Renal pelvis (tissue), 4 donors: ENCODE results near the gene TTLL12. TPM values are rescaled to one million over a fixed set of nuclear protein-coding genes. Genes with fewer than 3 reads are reported as not detected.
"Not testable (repeated sequence)": the region's sequence is repeated elsewhere in the genome, so short reads cannot be mapped to it uniquely, and the experiment has no call there.

Experiments
- DNase-seq: peaks from one replicate; pipeline ENCODE4 v3.0.0-alpha.2; 2013
- polyA plus RNA-seq, 3 donors: library from polyadenylated mRNA; unstranded; fragments of 120-200 nt; gene quantifications; one replicate each; pipeline ENCODE4 v1.2.1, GENCODE V29; 2013; ENCODE audit not compliant: insufficient read length in 3 of 3

The TTLL12 gene
- polyA plus RNA-seq, 3 donors = 26.1 to 34.6 (median 29.5) TPM

- no peak for DNase-seq
These were observed 27.3 kb downstream of the TTLL12 start for GRCh38 chr22:43159484-43160178.

- no peak for DNase-seq
These were observed 28.0 kb downstream of the TTLL12 start for GRCh38 chr22:43158778-43159483.

DNA sequence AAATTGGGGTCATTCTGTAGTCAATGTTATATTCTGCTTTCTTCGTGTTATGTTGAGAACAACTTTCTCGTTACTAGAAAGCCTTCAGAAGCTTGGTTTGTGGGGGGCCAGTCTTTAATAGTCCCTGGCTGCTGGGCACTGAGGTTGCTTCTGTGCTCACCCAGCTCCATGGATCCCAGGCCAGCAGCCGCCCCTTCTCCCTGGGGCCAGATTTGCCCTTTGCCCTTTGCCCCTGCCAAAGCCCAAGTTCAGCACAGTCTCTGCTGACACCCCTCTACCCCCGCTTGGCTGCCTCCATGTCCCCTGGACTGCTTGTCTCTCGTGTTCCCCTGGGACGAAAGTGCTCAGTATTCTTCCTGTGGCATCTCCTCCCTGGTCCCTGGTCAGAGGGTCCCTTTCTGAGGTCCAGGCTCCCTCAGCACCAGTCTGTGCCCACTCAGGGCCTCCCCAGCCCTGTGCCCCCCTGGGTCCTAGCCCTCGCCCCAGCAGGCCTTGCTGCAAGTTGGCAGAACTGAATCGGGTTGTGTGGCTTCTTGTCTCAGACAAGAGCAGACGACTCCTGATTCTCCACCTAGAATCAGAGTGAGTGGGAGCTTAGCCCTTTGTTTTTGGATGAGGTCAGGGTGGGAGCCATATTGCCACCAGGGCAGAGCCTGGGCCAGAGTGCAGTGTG, 28.9 kb downstream of the TTLL12 start:
- no peak for DNase-seq

GRCh38 chr22:43156413-43156812, 30.5 kb downstream of the TTLL12 start:
- no peak for DNase-seq

DNA sequence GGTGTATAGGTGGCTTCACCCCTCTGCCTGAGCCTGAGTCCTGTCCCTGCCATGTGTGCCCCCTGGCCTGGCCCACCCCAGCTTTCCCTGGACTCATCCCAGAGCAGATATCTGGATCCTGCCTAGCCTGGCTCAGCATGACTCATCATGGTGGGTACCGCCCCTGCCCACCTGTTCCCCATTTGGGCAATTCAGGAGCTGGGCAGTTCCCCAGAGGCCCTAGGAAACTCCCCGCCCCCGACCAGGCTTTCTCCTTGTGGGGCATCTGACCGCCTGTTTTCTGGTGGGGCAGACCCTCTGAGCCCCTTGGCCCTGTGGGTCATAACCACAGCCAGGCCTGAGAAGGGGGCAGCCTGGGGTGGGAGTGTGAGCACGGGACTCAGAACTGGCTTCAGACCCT, 31.1 kb downstream of the TTLL12 start:
- DNase-seq = no peak

- no peak for DNase-seq
These were observed 31.9 kb downstream of the TTLL12 start for GRCh38 chr22:43154887-43155536.

DNA sequence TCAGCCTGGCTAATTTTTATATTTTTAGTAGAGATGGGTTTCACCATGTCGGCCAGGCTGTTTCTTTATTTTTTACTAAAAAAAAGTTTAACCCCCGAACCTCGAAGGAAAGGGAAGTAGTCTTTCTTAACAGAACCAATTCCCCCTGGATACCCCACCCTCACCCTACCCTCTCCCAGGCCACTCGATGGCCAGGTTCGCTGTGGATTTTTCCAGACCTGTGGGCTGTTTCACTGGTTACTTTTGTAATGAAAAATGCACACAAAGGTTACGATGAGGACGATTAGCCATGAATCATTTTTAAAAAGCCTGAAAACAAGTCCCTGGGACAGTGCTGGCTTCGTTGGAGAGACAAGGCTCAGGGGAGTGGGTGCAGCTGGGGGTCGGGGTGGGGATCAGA, 33.0 kb downstream of the TTLL12 start:
- no peak for DNase-seq

DNA sequence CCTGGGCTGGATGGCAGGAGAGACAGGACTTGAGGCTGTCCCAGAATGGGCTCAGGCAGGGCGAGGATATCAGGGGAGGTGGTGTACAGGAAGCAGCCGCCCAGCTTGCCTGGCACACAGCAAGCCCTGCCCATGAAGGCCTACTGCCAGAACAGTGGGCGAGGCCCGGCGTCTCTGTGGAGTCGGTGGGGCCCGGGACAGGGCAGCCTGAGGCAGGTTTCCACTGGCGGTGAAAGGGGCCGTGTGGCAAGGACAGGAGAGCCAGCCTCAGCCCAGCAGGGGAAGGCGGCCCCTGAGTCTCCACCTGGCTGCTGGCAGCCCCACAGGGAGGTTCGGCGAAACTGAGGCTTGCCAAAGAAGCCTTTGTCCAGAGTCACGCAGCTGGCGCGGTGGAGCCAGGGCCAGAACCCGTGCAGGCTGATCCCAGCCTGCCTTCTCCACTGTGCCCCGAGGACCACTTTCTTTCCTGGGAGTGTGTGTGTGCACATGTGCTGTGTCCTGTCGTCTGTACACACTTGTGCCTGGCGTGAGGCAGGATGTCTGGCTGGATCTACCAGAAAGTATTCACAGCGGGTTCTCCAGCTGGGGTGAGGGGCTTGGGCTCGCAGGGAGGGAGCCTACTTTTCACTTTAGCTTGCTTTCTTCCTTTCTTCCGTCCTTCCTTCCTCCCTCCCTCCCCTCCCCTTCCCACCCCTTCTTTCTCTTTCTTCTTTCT, 34.4 kb downstream of the TTLL12 start:
- no peak for DNase-seq

GRCh38 chr22:43152003-43152356, 35.0 kb downstream of the TTLL12 start:
- no peak for DNase-seq

DNA sequence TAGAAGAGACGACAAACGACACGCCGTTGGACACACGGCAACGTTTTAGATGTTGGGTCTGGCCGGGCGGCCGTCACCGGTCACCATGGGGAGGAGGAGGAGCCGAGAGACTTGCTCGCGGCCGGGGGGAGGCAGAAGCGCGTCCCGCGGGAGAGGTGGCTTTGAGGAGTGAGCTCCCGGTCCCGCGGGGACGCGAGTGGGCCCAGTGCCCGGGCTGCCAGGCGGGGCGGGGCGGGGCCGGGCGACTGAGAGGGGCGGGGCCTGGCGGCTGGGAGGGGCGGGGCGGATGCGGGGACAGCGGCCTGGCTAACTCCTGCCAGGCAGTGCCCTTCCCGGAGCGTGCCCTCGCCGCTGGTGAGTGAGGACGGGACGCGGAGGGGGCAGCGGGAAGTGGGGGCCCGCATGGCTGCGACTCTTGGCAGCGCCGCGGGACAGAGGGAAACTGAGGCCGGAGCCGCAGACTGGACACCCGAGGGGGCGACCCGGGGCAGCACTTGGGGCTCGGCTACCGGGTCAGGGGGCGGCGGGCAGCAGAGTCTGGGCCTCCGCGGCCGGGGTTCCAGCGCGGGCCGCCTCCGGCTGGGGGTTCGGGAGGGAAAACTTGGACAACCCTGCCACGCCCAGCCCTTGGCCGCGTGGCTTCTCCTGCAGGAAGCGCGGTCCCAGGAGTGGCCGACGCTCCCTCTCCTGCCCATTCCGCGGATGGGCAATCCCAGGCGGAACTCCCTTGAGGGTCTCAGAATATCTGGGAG, 35.5 kb downstream of the TTLL12 start, which contains the start of gene TSPO:
TSPO (plus strand) TSS at position 309 of the 752 bp plus-strand sequence. CDS start 7,680 bp downstream, outside the sequence.
- no peak for DNase-seq

- DNase-seq = no peak
These were observed 36.2 kb downstream of the TTLL12 start for GRCh38 chr22:43150731-43151206.

GRCh38 chr22:43148581-43148980, 38.4 kb downstream of the TTLL12 start:
- no peak for DNase-seq

GRCh38 chr22:43147821-43148220, 39.1 kb downstream of the TTLL12 start:
- no peak for DNase-seq

GRCh38 chr22:43146332-43146731, 40.6 kb downstream of the TTLL12 start:
- DNase-seq = not testable (repeated sequence)

- DNase-seq = not testable (repeated sequence)
These were observed 41.6 kb downstream of the TTLL12 start for GRCh38 chr22:43145371-43145770.

DNA sequence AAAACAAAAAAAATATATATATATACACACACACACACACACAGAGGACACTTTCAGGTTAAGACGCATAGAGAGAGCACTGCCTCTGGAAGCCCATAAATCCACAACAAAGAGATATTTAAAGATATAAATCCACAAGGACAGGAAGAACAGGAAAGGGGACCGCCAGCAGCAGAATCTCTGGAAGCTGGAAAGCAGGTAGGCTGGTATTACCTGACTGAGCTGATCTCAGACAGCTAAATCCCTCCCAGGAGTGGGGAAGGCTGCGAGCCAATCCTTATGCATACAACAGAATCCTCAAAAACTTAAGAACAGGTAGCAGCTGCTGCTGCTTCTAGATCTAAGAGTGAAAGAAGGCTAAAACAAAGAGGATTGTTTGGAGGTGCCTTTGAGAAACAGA, 42.0 kb downstream of the TTLL12 start:
- DNase-seq = no peak

DNA sequence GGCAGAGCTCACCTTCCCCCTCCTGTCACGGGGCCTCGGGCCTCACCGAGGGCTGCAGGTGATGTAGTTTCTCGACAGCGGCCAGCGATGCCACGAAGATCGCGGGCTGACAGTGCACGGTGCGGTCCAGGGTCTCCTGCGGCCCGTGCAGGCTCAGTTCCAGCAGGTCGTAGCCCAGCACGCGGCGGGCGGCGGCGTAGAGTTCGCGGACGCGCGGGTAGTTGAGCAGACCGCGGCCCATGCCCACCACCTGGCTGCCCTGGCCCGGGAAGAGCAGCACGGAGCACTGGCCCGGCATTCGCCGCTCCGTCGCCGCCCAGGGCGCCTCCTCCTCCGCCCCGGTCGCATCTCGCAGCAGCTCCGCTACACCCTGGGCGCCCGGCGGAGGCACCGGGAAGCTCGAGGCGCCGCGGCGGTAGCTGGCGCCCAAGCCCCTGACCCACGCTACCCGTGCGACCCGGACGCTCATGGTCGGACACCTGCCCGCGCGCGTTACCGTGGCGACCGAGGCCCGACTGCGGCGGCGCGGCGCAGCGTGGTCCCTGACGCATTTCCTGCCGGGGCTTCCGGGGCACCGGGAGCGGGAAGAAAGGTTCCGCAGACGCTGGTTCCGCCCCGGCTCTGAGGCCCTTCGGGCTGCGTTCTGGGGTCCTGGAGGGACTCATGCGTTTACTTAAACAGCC, 43.9 kb downstream of the TTLL12 start, which contains the start of gene MCAT:
MCAT (minus strand) TSS at position 519 of the 683 bp plus-strand sequence; CDS start at position 469, 50 bp downstream.
- DNase-seq = peak; percentile 85

- no peak for DNase-seq
These were observed 50.1 kb downstream of the TTLL12 start for GRCh38 chr22:43136801-43137200.

DNA sequence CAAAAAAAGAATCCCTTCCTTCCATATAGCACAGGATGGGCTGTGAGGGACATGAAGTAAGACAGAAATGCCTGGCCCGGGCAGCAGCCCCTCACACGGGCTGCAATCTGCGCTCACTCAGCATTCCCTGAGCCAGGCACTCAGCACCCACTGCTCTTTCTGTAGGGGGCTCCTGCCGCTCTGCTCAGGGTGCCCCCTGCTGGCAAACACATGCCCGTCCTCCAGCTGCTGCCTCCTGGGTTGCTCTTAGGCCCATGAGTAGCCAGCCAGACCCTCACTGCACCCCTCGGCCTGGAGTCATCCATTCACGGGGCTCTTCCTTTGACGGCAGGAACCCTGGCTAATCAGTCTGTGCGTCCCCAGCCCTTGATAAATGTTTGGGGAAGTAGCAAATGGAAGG, 50.7 kb downstream of the TTLL12 start:
- no peak for DNase-seq

GRCh38 chr22:43135565-43135964, 51.4 kb downstream of the TTLL12 start:
- DNase-seq = no peak
